HEK293 (cell line): Measurements from ENCODE around the gene AKT2.

Source experiments
- CTCF ChIA-PET: fragments of 350-600 bp; formaldehyde crosslinking; extraction: SDS; loops from one replicate; lab custom pipeline; 2021; ENCODE audit warnings: antibody characterized with exemption; lab: Yijun Ruan, JAX
- POLR2A ChIA-PET: fragments of 300-600 bp; formaldehyde crosslinking; extraction: SDS; loops from one replicate; lab custom pipeline; 2020; ENCODE audit warnings: antibody characterized with exemption, inconsistent platforms; lab: Yijun Ruan, JAX
- H3K27ac ChIP-seq: fragments of 200-500 bp; sonication (Bioruptor generic); 2 replicates; pipeline ENCODE4 v1.5.1; 2014; ENCODE audit warnings: low read depth, low read length, control low read depth, inconsistent platforms; ENCODE audit errors: extremely low read depth
- H3K36me3 ChIP-seq, 2 experiments: fragments of 200-500 bp in 1 of 2; sonication (Bioruptor generic) in 1 of 2; 1 replicate in 1 of 2; 2 replicates in 1 of 2; pipeline ENCODE4 v1.5.1; 2014 to 2017; ENCODE audit warnings: inconsistent platforms in 2 of 2, low read length in 2 of 2; ENCODE audit not compliant: control insufficient read depth in 2 of 2, insufficient read depth in 1 of 2
- H3K4me1 ChIP-seq: fragments of 200-500 bp; sonication (Bioruptor generic); 2 replicates; pipeline ENCODE4 v1.5.1; 2014; ENCODE audit warnings: mild to moderate bottlenecking, low read length, inconsistent platforms; ENCODE audit not compliant: control insufficient read depth, insufficient read depth
- H3K4me3 ChIP-seq: 2 replicates; pipeline ENCODE4 v1.5.1; 2011; ENCODE audit warnings: low read depth, mild to moderate bottlenecking, control low read depth, low read length, moderate library complexity
- H3K9me3 ChIP-seq: fragments of 200-500 bp; sonication (Bioruptor generic); 2 replicates; pipeline ENCODE4 v1.5.1; 2014; ENCODE audit warnings: low read depth, low read length, inconsistent platforms; ENCODE audit not compliant: control insufficient read depth, insufficient read depth
- EGR2 ChIP-seq: fragments of 450-650 bp; formaldehyde crosslinking; IDR thresholded peaks from 2 replicates; pipeline ENCODE4 v1.5.1; 2016; ENCODE audit warnings: low read depth, missing biosample characterization, missing genetic modification characterization
- GLIS2 ChIP-seq: fragments of 450-650 bp; formaldehyde crosslinking; IDR thresholded peaks from 2 replicates; pipeline ENCODE4 v1.5.1; 2016; ENCODE audit warnings: missing biosample characterization, missing genetic modification characterization
- KLF1 ChIP-seq: fragments of 450-650 bp; formaldehyde crosslinking; IDR thresholded peaks from 2 replicates; pipeline ENCODE4 v1.5.1; 2016; ENCODE audit warnings: missing biosample characterization, missing genetic modification characterization
- KLF10 ChIP-seq: fragments of 450-650 bp; IDR thresholded peaks from 2 replicates; pipeline ENCODE4 v1.5.1; 2018; ENCODE audit warnings: missing biosample characterization, mild to moderate bottlenecking, missing genetic modification characterization
- KLF8 ChIP-seq: fragments of 450-650 bp; formaldehyde crosslinking; IDR thresholded peaks from 2 replicates; pipeline ENCODE4 v1.5.1; 2016; ENCODE audit warnings: missing biosample characterization, missing genetic modification characterization
- MYNN ChIP-seq: fragments of 450-650 bp; formaldehyde crosslinking; IDR thresholded peaks from 2 replicates; pipeline ENCODE4 v1.5.1; 2016; ENCODE audit warnings: missing biosample characterization, missing genetic modification characterization, borderline replicate concordance
- RBAK ChIP-seq: fragments of 450-650 bp; formaldehyde crosslinking; IDR thresholded peaks from 2 replicates; pipeline ENCODE4 v1.5.1; 2016; ENCODE audit warnings: missing biosample characterization, missing genetic modification characterization
- REST ChIP-seq: fragments of 450-650 bp; formaldehyde crosslinking; IDR thresholded peaks from 2 replicates; pipeline ENCODE4 v1.5.1; 2016; ENCODE audit warnings: missing biosample characterization, missing genetic modification characterization
- SCRT1 ChIP-seq: fragments of 450-650 bp; formaldehyde crosslinking; IDR thresholded peaks from 2 replicates; pipeline ENCODE4 v1.5.1; 2016; ENCODE audit warnings: missing biosample characterization, missing genetic modification characterization, borderline replicate concordance
- ZBTB44 ChIP-seq: fragments of 450-650 bp; IDR thresholded peaks from 2 replicates; pipeline ENCODE4 v1.5.1; 2018; ENCODE audit warnings: missing biosample characterization, mild to moderate bottlenecking, missing genetic modification characterization
- ZBTB6 ChIP-seq: fragments of 450-650 bp; formaldehyde crosslinking; IDR thresholded peaks from 2 replicates; pipeline ENCODE4 v1.5.1; 2017; ENCODE audit warnings: missing biosample characterization, missing genetic modification characterization
- ZFHX2 ChIP-seq: fragments of 450-650 bp; formaldehyde crosslinking; conservative IDR thresholded peaks from 2 replicates; pipeline ENCODE4 v1.5.1; 2016; ENCODE audit warnings: missing biosample characterization, missing genetic modification characterization
- ZIC2 ChIP-seq: fragments of 450-650 bp; formaldehyde crosslinking; IDR thresholded peaks from 2 replicates; pipeline ENCODE4 v1.5.1; 2016; ENCODE audit warnings: missing biosample characterization, missing genetic modification characterization
- ZNF140 ChIP-seq: fragments of 450-650 bp; formaldehyde crosslinking; IDR thresholded peaks from 2 replicates; pipeline ENCODE4 v1.5.1; 2016; ENCODE audit warnings: missing biosample characterization, missing genetic modification characterization
- ZNF214 ChIP-seq: fragments of 450-650 bp; formaldehyde crosslinking; IDR thresholded peaks from 2 replicates; pipeline ENCODE4 v1.5.1; 2017; ENCODE audit warnings: missing biosample characterization, mild to moderate bottlenecking, missing genetic modification characterization, borderline replicate concordance
- ZNF473 ChIP-seq: fragments of 450-650 bp; formaldehyde crosslinking; IDR thresholded peaks from 2 replicates; pipeline ENCODE4 v1.5.1; 2017; ENCODE audit warnings: missing biosample characterization, missing genetic modification characterization
- ZNF521 ChIP-seq: fragments of 450-650 bp; formaldehyde crosslinking; IDR thresholded peaks from 2 replicates; pipeline ENCODE4 v1.5.1; 2017; ENCODE audit warnings: missing biosample characterization, mild to moderate bottlenecking, missing genetic modification characterization
- ZNF600 ChIP-seq: fragments of 450-650 bp; formaldehyde crosslinking; IDR thresholded peaks from 2 replicates; pipeline ENCODE4 v1.5.1; 2016; ENCODE audit warnings: missing biosample characterization, missing genetic modification characterization
- ZNF626 ChIP-seq: fragments of 450-650 bp; sonication (Bioruptor Pico); formaldehyde crosslinking; IDR thresholded peaks from 2 replicates; pipeline ENCODE4 v1.5.1; 2018; ENCODE audit warnings: missing biosample characterization, missing genetic modification characterization, inconsistent platforms
- ZSCAN16 ChIP-seq: fragments of 450-650 bp; formaldehyde crosslinking; IDR thresholded peaks from 2 replicates; pipeline ENCODE4 v1.5.1; 2016; ENCODE audit warnings: missing biosample characterization, missing genetic modification characterization

AKT2 gene

GRCh38 chr19:40232949-40233810, 52.0 kb downstream of the AKT2 start:
- POLR2A ChIA-PET = no interaction called here
- TF ChIP-seq ZSCAN16 (tag by site-specific recombination) = no peak
- TF ChIP-seq ZBTB44 (tag by site-specific recombination) = no peak
- TF ChIP-seq ZNF214 (tag by site-specific recombination) = no peak
- no peak for TF ChIP-seq SCRT1 (tag by site-specific recombination)
- no peak for TF ChIP-seq REST
- TF ChIP-seq KLF10 (tag by site-specific recombination) = no peak
- TF ChIP-seq GLIS2 (tag by site-specific recombination) = peak; percentile 47
- no peak for TF ChIP-seq ZBTB6 (tag by site-specific recombination)
- TF ChIP-seq, all 188 proteins: peak for 1
- Histone ChIP-seq H3K4me3 (no peak overlapping the region), H3K4me1 (peaks cover 11% of the 10 kb centered on the region), H3K27ac (no peak overlapping the region), H3K9me3 (no peaks in the 10 kb centered on the region), H3K36me3 (peaks cover 37 to 50% of the 10 kb centered on the region in 2 experiments)
- CTCF ChIA-PET = no interaction called here

- POLR2A ChIA-PET = no interaction called here
- peaks cover 11% of the 10 kb centered on the region for H3K4me1 ChIP-seq
- TF ChIP-seq MYNN (tag by site-specific recombination) (no peak), ZFHX2 (tag by site-specific recombination) (peak; percentile 100), KLF1 (tag by site-specific recombination) (peak; percentile 68), RBAK (no peak), ZNF626 (tag by site-specific recombination) (no peak), ZNF521 (tag by site-specific recombination) (no peak), ZIC2 (tag by site-specific recombination) (peak; percentile 10; the same call in 1 of the 2 replicates), EGR2 (tag by site-specific recombination) (peak; percentile 98), ZNF140 (tag by site-specific recombination) (no peak), GLIS2 (tag by site-specific recombination) (peak; percentile 17; the same call in 1 of the 2 replicates), ZNF600 (tag by site-specific recombination) (peak; percentile 72), KLF8 (tag by site-specific recombination) (no peak), ZNF473 (tag by site-specific recombination) (no peak)
- no peak overlapping the region for H3K27ac ChIP-seq
- no peaks in the 10 kb centered on the region for H3K9me3 ChIP-seq
- H3K4me3 ChIP-seq = no peak overlapping the region
- H3K36me3 ChIP-seq = peaks cover 30 to 43% of the 10 kb centered on the region in 2 experiments
- CTCF ChIA-PET = interaction anchor here (0.6 to 1.4 kb wide), 2 partner anchors 15 to 442 kb away, joined by 3 to 5 read pairs; partner anchors contain the start of gene TTC9B
Measured at GRCh38 chr19:40232479-40232878, 52.7 kb downstream of the AKT2 start.
